ENCODE results near the gene CLSTN1. TPM values are rescaled to one million over a fixed set of nuclear protein-coding genes. Genes with fewer than 3 reads are reported as not detected.

Gene CLSTN1
- total RNA-seq, 1 donor = 140 TPM

DNA sequence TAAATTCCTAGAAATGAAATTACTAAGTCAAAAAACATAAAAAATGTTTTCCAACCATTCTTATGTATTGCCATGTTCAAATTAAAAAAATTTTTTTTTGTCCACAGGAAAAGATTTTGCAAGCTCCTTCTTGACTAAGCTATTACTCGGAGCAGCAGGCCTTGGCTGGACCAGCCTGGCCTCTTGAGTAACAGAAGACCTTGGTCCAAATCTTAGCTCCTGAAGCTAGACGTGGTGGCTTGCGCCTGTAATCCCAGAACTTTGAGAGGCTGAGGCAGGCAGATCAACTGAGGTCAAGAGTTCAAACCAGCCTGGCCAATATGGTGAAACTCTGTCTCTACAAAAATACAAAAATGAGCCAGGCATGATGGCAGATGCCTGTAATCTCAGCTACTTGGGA is 77.6 kb downstream of the CLSTN1 start:
- Histone ChIP-seq H3K27me3 (ENCODE audit: insufficient read depth, low read length) (no peaks in the 10 kb centered on the region), H3K36me3 (ENCODE audit: insufficient read depth, low read length) (peaks cover 34% of the 10 kb centered on the region), H3K79me2 (ENCODE audit: insufficient read depth, low read length) (no peaks in the 10 kb centered on the region), H3K4me2 (ENCODE audit: insufficient read depth, low read length) (no peak overlapping the region), H3K27ac (ENCODE audit: low read depth, low read length) (no peak overlapping the region), H3K4me1 (ENCODE audit: insufficient read depth, low read length) (no peaks in the 10 kb centered on the region), H4K20me1 (ENCODE audit: insufficient read depth, low read length) (no peaks in the 10 kb centered on the region), H2AFZ (ENCODE audit: low read length) (no peak overlapping the region), H3K9me3 (ENCODE audit: low read depth, low read length) (no peaks in the 10 kb centered on the region), H3K4me3 (ENCODE audit: insufficient read depth, low read length) (no peak overlapping the region)
- TF ChIP-seq, protein P1, sequence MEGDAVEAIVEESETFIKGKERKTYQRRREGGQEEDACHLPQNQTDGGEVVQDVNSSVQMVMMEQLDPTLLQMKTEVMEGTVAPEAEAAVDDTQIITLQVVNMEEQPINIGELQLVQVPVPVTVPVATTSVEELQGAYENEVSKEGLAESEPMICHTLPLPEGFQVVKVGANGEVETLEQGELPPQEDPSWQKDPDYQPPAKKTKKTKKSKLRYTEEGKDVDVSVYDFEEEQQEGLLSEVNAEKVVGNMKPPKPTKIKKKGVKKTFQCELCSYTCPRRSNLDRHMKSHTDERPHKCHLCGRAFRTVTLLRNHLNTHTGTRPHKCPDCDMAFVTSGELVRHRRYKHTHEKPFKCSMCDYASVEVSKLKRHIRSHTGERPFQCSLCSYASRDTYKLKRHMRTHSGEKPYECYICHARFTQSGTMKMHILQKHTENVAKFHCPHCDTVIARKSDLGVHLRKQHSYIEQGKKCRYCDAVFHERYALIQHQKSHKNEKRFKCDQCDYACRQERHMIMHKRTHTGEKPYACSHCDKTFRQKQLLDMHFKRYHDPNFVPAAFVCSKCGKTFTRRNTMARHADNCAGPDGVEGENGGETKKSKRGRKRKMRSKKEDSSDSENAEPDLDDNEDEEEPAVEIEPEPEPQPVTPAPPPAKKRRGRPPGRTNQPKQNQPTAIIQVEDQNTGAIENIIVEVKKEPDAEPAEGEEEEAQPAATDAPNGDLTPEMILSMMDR (IDR thresholded peaks at IDR 0.05; ENCODE audit: extremely low read depth, low read depth, low read length) = no peak
- peak; percentile 43 for DNase-seq (ENCODE audit: insufficient read length, low spot score, missing footprints)

DNA sequence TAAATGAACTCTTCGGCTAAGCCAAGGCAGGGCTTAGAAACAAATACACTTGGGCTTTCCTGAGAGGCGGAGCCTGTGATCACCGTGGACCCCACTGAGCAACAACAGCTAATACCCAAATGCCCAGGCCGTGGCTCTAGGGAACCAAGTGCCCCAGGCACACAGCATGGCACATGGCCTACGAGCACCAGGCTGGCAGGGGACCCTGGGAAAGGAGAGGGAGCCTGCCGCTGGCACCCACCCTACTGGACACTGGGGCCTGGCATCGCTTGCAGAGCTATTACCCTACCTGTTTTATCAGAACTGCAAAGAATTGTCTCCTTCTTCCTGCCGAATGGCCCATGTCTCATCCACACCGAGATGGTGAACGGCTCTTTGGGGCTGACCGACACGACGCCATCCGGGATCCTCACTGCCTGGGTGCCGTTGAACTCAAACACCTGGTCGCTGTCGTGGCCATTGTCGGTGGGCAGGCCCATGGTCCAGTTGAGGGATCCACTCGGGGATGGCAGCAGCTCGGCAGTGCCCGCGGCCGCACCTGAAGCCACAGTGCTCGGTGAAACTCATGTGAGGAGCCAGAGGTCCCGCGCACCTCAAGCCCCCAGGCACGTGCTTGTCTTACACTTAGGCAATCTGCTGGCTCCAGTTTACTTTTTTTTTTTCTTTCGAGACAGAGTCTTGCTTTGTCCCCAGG is 79.5 kb downstream of the CLSTN1 start:
- no peaks in the 10 kb centered on the region for H3K4me1 ChIP-seq (ENCODE audit: insufficient read depth, low read length)
- H3K4me3 ChIP-seq (ENCODE audit: insufficient read depth, low read length) = no peak overlapping the region
- H3K27me3 ChIP-seq (ENCODE audit: insufficient read depth, low read length) = no peaks in the 10 kb centered on the region
- no peak overlapping the region for H3K27ac ChIP-seq (ENCODE audit: low read depth, low read length)
- no peak overlapping the region for H3K4me2 ChIP-seq (ENCODE audit: insufficient read depth, low read length)
- TF ChIP-seq, protein P1 (IDR thresholded peaks at IDR 0.05; ENCODE audit: extremely low read depth, low read depth, low read length) = no peak
- peaks cover 40% of the 10 kb centered on the region for H3K36me3 ChIP-seq (ENCODE audit: insufficient read depth, low read length)
- no peaks in the 10 kb centered on the region for H3K79me2 ChIP-seq (ENCODE audit: insufficient read depth, low read length)
- H2AFZ ChIP-seq (ENCODE audit: low read length) = no peak overlapping the region
- H3K9me3 ChIP-seq (ENCODE audit: low read depth, low read length) = no peaks in the 10 kb centered on the region
- H4K20me1 ChIP-seq (ENCODE audit: insufficient read depth, low read length) = no peaks in the 10 kb centered on the region
- no peak for DNase-seq (ENCODE audit: insufficient read length, low spot score, missing footprints)

DNA sequence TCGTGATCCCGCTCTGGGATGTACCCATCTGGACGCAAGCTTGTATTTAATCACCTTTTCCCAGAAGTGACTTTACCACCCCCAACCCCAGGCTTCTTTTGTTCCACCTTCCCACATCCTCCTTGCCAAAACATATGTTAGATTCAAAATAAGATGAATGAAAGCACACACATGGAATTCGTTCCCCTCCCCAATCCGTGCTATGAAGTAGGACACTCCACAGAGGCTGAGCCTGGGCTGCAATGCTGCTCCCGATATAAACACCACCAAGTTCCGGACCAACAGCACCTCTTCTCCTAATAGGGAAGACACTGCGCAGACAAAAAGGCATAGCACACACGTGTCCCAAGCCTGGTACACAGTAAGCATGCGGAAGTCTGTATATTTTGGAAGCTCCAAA is 86.1 kb downstream of the CLSTN1 start:
- H3K4me2 ChIP-seq (ENCODE audit: insufficient read depth, low read length) = no peak overlapping the region
- no peaks in the 10 kb centered on the region for H3K4me1 ChIP-seq (ENCODE audit: insufficient read depth, low read length)
- no peaks in the 10 kb centered on the region for H3K27me3 ChIP-seq (ENCODE audit: insufficient read depth, low read length)
- H3K27ac ChIP-seq (ENCODE audit: low read depth, low read length) = no peak overlapping the region
- TF ChIP-seq, protein P1 (IDR thresholded peaks at IDR 0.05; ENCODE audit: extremely low read depth, low read depth, low read length) = no peak
- H3K9me3 ChIP-seq (ENCODE audit: low read depth, low read length) = no peaks in the 10 kb centered on the region
- H3K79me2 ChIP-seq (ENCODE audit: insufficient read depth, low read length) = no peaks in the 10 kb centered on the region
- H2AFZ ChIP-seq (ENCODE audit: low read length) = no peak overlapping the region
- DNase-seq (ENCODE audit: insufficient read length, low spot score, missing footprints) = no peak
- no peaks in the 10 kb centered on the region for H4K20me1 ChIP-seq (ENCODE audit: insufficient read depth, low read length)
- no peak overlapping the region for H3K4me3 ChIP-seq (ENCODE audit: insufficient read depth, low read length)
- peaks cover 65% of the 10 kb centered on the region for H3K36me3 ChIP-seq (ENCODE audit: insufficient read depth, low read length)

DNA sequence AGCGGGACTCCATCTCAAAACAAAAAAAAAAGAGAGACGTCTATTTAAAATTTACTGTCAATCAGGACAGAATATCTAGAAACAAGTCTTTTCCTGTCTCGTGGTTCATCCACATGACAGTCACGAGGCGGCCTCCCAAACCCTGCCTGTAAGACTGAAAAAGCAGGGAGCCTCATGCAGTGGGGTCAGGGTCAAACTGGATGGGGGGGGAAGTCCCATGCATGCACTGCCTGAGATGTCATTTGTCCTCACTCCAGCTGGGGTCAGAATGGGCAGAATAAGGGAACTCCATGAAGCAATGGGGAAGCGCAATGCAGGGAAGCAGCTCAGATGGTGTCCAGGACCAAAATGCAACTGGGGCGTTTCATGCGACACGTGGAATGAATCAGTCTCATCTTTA is 86.7 kb downstream of the CLSTN1 start:
- H3K4me3 ChIP-seq (ENCODE audit: insufficient read depth, low read length) = no peak overlapping the region
- H3K79me2 ChIP-seq (ENCODE audit: insufficient read depth, low read length) = no peaks in the 10 kb centered on the region
- H3K9me3 ChIP-seq (ENCODE audit: low read depth, low read length) = no peaks in the 10 kb centered on the region
- no peaks in the 10 kb centered on the region for H4K20me1 ChIP-seq (ENCODE audit: insufficient read depth, low read length)
- no peaks in the 10 kb centered on the region for H3K27me3 ChIP-seq (ENCODE audit: insufficient read depth, low read length)
- TF ChIP-seq, protein P1 (IDR thresholded peaks at IDR 0.05; ENCODE audit: extremely low read depth, low read depth, low read length) = no peak
- no peak overlapping the region for H2AFZ ChIP-seq (ENCODE audit: low read length)
- peaks cover 67% of the 10 kb centered on the region for H3K36me3 ChIP-seq (ENCODE audit: insufficient read depth, low read length)
- no peaks in the 10 kb centered on the region for H3K4me1 ChIP-seq (ENCODE audit: insufficient read depth, low read length)
- no peak overlapping the region for H3K27ac ChIP-seq (ENCODE audit: low read depth, low read length)
- H3K4me2 ChIP-seq (ENCODE audit: insufficient read depth, low read length) = no peak overlapping the region
- DNase-seq (ENCODE audit: insufficient read length, low spot score, missing footprints) = no peak
